ENCODE results near the gene CFAP161. TPM values are rescaled to one million over a fixed set of nuclear protein-coding genes. Genes with fewer than 3 reads are reported as not detected.
"Not testable (repeated sequence)": the region's sequence is repeated elsewhere in the genome, so short reads cannot be mapped to it uniquely, and the experiment has no call there.

Gene CFAP161
- total and polyA plus RNA-seq, 3 donors from 2014 or later = 4.6 to 19.7 (median 8.7) TPM

DNA sequence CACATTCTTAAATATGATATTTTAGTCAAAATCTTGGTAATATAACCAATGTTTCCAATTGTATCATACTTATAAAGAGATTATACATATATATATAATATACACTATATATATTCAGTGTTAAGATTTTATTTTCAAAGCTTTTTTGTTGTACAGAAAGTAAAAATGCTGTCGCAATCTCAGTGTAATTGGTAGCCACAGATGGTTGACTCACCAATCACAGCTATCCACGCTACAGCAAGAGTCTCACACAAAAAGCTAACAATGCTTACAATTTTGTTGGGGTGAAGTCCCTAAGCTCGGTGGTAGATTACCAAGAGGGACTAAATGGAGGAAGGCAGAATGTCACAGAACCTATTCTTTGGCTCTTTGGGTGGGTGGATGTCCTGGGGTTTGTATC, 16.9 kb upstream of the CFAP161 start:
- Histone ChIP-seq H3K4me1 (no peaks in the 10 kb centered on the region), H3K27me3 (no peaks in the 10 kb centered on the region), H3K36me3 (ENCODE audit: low read depth, missing control alignments) (no peaks in the 10 kb centered on the region), H3K4me3 (no peak overlapping the region), H3K27ac (no peak overlapping the region), H3K9me3 (no peaks in the 10 kb centered on the region)
- intact Hi-C loops (cut with DNase I; ENCODE audit: low total_unique reads) = no loop called here
- TF ChIP-seq CTCF (IDR thresholded peaks at IDR 0.05) (no peak), POLR2A (IDR thresholded peaks at IDR 0.05) (no peak)
- WGBS, 2 donors = 90% methylated on average over 3 of the region's 3 CpGs
- DNase-seq = no peak

- whole genome bisulfite sequencing, 2 donors = 75 to 77% methylated on average over 3 of the region's 3 CpGs
- intact Hi-C loops (cut with DNase I; ENCODE audit: low total_unique reads) = no loop called here
- DNase-seq = no peak
- TF ChIP-seq POLR2A (IDR thresholded peaks at IDR 0.05) (no peak), CTCF (IDR thresholded peaks at IDR 0.05) (no peak)
- no peaks in the 10 kb centered on the region for H3K4me1 ChIP-seq
- H3K4me3 ChIP-seq = no peak overlapping the region
- H3K9me3 ChIP-seq = no peaks in the 10 kb centered on the region
- no peaks in the 10 kb centered on the region for H3K36me3 ChIP-seq (ENCODE audit: low read depth, missing control alignments)
- H3K27me3 ChIP-seq = no peaks in the 10 kb centered on the region
- no peak overlapping the region for H3K27ac ChIP-seq
Observed at GRCh38 chr15:81117581-81117980, 16.5 kb upstream of the CFAP161 start.

DNA sequence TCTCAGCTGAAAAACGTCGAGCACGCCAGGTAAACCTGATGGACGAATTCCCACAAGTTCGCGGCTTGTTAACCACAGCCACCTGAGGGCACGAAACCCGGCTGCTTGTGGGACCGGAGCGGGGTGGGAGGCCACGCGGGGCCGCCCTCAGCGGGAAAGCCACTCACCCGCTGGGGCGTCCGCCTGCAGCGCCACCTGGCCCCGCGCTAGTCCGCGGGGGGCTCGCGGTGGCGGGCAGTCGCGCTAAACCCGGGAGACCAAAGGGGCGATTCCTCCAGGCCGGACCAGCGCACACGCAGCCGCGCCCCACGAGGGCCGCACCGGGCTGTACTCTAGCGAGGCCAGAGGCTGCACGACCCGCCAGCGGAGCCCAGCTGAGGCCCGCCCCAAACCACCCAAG, 15.7 kb upstream of the CFAP161 start:
- Histone ChIP-seq H3K9me3 (no peaks in the 10 kb centered on the region), H3K27me3 (no peaks in the 10 kb centered on the region), H3K36me3 (ENCODE audit: low read depth, missing control alignments) (no peaks in the 10 kb centered on the region), H3K27ac (no peak overlapping the region), H3K4me1 (no peaks in the 10 kb centered on the region), H3K4me3 (peak overlapping the region; percentile 15 to 29)
- TF ChIP-seq POLR2A (IDR thresholded peaks at IDR 0.05) (no peak), CTCF (IDR thresholded peaks at IDR 0.05) (no peak)
- DNase-seq = peak; percentile 28
- 30 to 38% methylated on average over 31 to 38 of the region's 42 CpGs for WGBS, 2 donors
- intact Hi-C loops (cut with DNase I; ENCODE audit: low total_unique reads) = no loop called here

GRCh38 chr15:81120069-81120468, 14.0 kb upstream of the CFAP161 start:
- no peak overlapping the region for H3K4me3 ChIP-seq
- no peaks in the 10 kb centered on the region for H3K4me1 ChIP-seq
- intact Hi-C loops (cut with DNase I; ENCODE audit: low total_unique reads) = no loop called here
- H3K36me3 ChIP-seq (ENCODE audit: low read depth, missing control alignments) = no peaks in the 10 kb centered on the region
- TF ChIP-seq POLR2A (IDR thresholded peaks at IDR 0.05) (no peak), CTCF (IDR thresholded peaks at IDR 0.05) (no peak)
- H3K27me3 ChIP-seq = no peaks in the 10 kb centered on the region
- no peak overlapping the region for H3K27ac ChIP-seq
- no peaks in the 10 kb centered on the region for H3K9me3 ChIP-seq
- DNase-seq = no peak

DNA sequence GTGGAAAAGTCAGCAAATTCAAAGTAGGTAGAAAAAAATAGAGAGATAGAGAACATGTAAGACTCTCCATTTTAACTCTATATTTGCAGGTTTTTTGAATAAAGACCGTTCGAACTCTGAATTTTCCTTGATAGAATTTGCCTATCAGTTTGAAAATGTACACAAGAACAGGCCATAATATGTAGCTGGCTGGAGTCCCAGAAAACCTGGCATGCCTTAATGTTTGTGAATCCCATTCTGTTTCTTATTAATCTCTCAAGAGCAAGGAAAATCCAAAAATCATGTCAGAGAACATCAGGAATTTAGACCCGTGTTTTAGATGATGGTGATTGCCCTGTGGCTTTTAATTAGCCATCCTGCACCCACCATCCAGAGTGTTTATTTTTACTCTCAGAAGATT, 7.2 kb upstream of the CFAP161 start:
- no peaks in the 10 kb centered on the region for H3K4me1 ChIP-seq
- no peaks in the 10 kb centered on the region for H3K27me3 ChIP-seq
- no peak overlapping the region for H3K4me3 ChIP-seq
- 58 to 76% methylated on average over 3 of the region's 3 CpGs for WGBS, 2 donors
- no peak for DNase-seq
- no peaks in the 10 kb centered on the region for H3K36me3 ChIP-seq (ENCODE audit: low read depth, missing control alignments)
- no peak for TF ChIP-seq POLR2A (IDR thresholded peaks at IDR 0.05)
- no peak for TF ChIP-seq CTCF (IDR thresholded peaks at IDR 0.05)
- intact Hi-C loops (cut with DNase I; ENCODE audit: low total_unique reads) = no loop called here
- no peaks in the 10 kb centered on the region for H3K9me3 ChIP-seq
- H3K27ac ChIP-seq = no peak overlapping the region

GRCh38 chr15:81141478-81141877, 7.4 kb downstream of the CFAP161 start:
- H3K27me3 ChIP-seq; H3K9me3 ChIP-seq; H3K4me1 ChIP-seq; H3K27ac ChIP-seq; DNase-seq; H3K36me3 ChIP-seq (ENCODE audit: low read depth, missing control alignments); H3K4me3 ChIP-seq; intact Hi-C loops (cut with DNase I; ENCODE audit: low total_unique reads): not testable (repeated sequence)
- WGBS, 2 donors = 89 to 91% methylated on average over 6 of the region's 6 CpGs
